Activated CD4-positive, alpha-beta T cell treated with anti-CD3 and anti-CD28 coated beads for 4 hours (primary cell): Measurements from ENCODE around the gene PTMA.
A peak's percentile ranks its signal among the peaks of the same experiment; 100 is the strongest.
"Not testable (repeated sequence)": the region's sequence is repeated elsewhere in the genome, so short reads cannot be mapped to it uniquely, and the experiment has no call there.

ENCODE experiments used
- DNase-seq, 2 donors: peaks; one replicate each; pipeline ENCODE4 v3.0.0-alpha.2; 2020

The PTMA gene, protein sequence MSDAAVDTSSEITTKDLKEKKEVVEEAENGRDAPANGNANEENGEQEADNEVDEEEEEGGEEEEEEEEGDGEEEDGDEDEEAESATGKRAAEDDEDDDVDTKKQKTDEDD

DNA sequence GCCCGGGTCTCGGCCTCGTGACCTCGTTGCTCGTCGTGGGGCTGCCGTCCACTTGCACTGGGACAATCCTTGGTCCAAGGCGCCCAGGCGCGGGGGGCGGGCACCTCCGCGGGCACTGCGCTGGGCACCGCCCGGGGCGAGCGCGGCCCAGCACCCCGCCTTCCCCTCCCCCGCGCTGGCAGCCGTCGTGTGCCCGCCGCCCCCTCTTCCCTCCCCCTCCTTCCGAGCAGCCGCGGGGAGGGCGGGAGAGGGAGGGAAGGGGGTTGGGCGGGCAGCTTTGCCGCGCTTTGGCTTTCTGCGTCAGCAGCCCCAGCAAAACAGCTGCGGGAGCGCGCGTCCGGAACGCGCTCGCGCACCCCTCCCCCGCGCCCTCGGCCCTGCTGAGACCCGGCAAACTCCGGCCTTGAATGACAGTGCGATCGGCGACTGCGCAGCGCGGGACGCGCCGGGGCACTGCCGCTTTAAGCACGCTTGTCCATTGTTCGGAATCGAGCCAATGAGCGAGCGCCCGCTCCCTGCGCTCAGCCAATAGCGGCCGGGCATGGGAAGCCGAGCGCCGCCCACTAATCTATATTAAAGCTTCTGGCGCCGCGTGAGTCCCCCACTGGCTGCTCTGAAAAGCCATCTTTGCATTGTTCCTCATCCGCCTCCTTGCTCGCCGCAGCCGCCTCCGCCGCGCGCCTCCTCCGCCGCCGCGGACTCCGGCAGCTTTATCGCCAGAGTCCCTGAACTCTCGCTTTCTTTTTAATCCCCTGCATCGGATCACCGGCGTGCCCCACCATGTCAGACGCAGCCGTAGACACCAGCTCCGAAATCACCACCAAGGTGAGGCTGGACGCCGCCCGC lies at the start of gene PTMA:
PTMA (plus strand) TSS at position 599 of the 846 bp plus-strand sequence; CDS start at position 781, 182 bp downstream.
- DNase-seq, result peak; percentile 99

DNA sequence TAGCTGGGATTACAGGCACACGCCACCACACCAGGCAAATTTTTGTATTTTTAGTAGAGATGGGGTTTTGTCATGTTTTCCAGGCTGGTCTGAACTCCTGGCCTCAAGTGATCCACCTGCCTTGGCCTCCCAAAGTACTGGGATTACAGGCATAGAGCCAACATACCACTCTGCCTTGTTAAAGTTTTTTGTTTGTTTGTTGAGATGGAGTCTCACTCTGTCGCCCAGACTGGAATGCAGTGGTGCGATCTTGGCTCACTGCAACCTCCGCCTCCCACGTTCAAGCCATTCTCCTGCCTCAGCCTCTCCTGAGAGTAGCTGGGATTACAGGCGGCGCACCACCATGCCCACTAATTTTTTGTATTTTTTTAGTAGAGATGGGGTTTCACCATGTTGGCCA lies 48.3 kb upstream of the PTMA start:
- not testable (repeated sequence) for DNase-seq

DNA sequence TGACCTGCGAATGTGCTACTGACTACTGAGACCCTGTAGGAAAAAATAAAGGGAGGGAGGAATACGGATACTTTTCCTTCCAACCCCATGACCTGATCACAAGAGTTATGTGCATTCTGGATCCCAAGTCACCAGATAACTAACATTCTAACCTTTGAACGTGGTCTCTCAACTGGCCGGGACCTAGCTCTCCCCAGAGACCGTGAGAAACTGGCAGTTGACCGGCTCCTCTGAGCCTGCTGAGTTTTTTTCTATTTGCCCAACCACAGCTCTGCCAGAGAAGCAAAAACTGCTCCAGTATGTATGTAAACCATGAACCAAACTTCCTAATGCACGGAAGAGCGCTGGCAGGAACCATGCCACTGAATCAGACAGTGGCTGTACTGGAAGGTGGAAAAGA lies 47.5 kb upstream of the PTMA start:
- DNase-seq, result no peak

DNA sequence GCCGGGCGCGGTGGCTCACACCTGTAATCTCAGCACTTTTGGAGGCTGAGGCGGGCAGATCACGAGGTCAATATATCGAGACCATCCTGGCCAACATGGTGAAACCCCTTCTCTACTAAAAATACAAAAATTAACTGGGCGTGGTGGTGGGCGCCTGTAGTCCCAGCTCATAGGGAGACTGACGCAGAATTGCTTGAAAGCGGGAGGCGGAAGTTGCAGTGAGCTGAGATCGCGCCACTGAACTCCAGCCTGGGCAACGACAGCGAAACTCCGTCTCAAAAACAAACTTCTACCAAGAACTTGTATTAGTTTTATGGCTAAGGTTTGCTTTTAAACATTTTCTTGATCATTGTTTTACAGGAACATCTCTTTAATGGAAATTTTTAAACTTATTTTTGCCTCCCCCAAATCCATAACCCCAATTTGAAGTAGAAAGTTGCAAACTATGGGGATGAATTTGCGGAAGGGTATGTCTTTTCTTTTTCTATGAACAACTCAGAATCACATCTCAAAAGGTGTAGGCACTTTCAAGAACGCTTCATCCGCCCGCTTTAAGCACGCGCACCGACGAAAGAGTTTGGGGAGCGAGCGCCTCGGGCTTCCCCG lies 46.8 kb upstream of the PTMA start:
- DNase-seq, result no peak

DNA sequence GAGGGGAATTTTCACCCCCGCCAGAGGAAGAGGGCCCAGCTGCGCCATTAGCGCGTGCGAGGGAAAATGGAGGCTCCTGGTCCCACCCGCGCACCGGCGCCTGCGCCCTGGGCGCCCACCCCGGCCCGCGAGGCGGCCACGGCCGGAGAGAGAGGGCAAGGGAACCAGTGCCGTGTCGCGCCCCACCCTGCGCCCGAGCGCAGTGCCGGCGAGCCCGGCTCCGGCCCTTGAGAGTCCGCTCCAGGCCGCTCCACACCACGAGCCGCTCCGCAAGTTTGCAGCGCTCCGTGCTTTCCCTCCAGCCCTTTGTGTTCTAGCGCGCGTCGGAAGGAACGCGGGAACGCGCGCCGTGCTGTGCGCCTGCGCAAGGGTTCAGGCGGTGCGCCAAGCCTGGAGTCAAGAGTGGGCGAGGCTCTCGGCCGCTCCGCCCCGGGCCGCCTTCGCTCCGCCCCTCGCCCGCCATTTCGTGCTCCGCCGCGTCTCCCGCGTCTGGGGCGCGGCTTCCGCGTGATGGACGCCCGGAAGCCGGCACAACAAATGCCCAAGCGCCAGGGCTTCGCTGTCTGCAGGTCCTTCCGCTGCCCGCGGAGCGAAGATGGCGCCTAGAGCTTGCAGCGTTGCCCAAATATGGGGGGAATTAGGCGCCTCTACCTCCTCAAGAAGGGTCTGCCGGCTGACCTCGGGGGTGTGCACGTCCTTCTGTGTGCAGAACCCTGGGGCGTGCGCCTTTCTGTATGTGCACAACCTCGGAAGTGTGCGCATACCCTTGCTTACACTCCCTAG lies 46.1 kb upstream of the PTMA start:
- peak; percentile 94 for DNase-seq

DNA sequence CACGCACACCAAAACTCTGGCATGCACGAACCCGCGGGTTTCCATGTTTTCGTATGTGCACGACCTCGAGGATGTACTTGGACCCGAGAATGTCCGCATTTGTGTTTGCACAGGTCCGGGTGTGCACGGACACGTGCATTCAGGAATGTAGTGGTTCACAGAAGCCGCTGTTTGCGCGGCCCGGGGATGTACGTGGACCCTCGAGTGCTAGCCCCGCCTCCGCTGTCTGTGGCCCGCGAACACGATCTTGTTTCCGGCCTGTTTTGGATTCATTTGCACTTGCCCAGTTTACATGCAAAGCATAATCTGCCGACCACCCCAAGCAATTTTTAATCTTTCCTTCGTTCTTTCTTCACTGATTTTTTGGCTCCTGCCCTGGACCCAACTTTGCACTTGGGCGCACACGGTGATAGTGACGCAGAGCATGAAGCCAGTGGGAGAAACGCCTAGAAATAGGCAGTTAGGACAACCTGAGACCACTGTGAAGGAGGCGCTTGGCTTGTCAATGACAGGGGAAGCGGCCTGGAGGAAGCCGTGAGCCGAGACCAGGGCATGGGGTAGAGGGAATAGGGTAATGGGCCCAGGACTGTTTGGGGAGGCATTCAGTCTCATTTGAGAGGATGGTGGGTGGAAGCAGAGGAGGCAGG lies 45.4 kb upstream of the PTMA start:
- DNase-seq, result no peak

DNA sequence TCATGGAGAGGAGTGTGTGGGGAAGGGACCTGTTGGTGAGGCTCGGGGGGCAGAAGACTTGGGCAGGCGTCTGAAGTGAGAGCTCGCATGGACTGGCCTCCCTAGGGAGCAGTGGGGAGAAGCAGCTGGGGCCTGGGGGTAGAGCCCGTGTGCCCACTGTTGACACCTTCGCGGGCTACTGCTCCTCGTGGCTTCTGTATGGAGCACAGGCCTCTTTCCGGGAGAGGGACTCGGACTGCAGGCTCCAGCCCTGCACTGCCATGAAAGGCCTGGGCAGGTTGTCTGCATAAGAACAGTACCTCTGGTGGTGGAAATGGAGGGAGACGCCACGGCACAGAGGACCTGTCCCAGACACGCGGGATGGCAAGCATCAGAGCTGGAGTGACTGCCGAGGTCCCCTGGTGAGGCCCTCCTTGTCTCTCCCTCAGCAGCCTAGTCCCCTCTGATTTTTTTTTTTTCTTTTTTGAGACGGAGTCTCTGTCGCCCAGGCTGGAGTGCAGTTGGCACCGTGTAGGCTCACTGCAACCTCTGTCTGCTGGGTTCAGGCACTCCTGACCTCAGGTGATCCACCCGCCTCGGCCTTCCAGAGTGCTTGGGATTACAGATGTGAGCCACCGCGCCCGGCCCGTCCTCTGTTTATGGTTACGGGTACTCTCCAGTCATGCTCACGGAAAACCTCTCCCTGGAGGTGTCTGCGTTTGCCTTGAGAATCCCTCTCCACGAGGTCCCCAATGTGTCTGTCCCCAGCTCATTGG lies 44.7 kb upstream of the PTMA start:
- DNase-seq, result no peak

DNA sequence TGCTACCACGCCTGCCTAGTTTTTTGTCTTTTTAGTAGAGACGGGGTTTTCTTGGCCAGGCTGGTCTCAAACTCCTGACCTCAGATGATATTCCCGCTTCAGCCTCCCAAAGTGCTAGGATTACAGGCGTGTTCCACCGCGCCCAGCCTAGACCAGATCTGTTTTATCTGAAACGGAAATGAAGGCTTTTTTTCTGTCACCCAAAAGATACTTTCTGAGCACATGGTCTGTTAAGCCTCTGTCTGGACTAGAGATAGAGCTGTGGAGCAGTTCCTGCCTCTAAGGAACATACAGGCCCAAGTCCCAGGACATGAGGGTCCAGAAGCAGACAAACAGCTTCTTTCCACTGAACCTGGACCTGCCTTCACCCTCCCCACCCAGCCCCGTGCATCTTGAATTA lies 43.6 kb upstream of the PTMA start:
- no peak for DNase-seq

DNA sequence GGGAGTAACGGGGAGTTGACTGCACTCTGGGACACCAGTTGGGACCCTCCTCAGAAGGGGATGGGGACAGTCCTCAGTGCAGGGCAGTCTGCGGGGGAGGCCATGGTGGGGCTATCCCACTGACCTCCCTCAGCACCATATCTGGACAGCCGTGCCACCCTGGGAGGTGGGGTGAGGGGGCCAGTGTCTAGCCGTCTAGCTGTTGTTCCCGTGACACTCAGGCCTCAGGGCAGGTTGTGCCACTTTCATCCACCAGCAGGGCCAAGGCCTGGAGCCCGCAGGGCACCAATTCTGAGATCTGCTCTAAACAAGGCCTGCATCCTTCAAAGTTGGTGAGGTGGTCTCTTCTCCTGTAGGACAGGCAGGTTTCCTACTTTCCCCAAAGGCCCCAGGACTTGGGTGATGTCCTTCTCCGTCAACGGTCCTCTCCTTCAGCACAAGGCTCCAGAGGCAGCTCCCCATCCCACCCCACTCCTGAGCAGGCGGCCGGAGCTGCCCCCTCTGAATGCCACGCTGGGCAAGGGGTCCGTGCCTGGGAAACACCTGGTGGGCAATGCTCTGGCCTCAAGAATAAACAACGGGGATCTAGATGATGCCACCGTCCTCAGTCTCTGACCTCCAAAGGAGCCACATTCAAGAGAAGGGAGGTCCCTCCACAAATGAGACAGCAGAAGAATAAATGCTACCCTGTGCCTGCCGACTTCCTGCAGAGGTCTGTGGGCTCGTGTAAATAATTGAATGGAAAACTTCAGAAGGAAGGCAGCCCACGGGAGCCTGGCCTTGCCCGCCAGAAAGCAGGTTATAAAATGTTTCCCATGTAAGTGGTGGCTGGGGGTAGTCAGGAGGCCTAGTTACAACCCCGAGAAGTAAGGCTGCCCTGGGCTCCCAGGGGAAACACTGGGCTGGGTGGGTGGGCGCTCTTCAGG lies 42.8 kb upstream of the PTMA start:
- no peak for DNase-seq

DNA sequence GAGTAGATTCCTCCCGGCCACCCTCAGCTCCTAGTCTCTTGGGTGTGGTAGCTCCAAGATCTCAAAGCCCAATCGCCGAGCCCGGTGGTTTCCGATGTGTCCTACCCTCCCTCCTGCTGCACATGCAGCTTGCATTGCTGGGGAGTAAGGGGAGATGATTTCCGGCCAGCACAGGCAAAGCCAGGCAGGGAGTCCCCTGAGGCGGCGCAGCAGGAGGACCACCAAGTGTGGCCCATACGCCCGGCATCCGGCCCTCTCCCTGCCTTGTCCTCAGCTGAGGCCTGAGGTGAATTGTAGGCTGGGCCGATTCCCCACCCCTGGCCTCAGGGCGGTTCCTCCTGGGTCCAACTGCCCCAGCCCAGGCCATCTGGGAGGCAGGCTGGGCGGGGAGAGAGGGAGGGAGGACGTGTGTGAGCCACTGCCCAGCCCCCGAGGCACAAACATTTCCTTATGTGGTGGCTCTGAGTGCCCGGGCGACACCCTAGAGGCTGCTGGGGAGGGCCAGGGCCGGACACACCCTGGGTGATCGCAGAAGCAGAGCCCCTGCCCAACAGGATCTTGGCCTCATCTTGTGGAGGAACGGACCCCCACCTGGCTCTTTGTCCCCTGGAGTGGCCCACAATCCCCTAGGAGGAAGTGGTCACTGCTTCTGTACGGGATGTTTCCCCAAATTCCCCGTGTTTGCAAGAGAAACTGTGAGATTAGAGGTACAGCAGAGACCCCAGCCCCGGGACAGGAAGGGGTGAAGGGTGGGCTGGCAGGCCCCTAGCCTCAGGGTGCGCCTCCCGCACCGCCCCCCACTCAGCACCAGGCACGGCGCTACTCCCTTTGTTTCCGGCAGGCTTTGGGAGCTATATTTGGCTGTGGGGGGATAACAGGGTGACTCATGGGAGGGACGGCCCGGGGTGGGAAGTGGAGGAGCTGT lies 41.9 kb upstream of the PTMA start:
- DNase-seq, result no peak

DNA sequence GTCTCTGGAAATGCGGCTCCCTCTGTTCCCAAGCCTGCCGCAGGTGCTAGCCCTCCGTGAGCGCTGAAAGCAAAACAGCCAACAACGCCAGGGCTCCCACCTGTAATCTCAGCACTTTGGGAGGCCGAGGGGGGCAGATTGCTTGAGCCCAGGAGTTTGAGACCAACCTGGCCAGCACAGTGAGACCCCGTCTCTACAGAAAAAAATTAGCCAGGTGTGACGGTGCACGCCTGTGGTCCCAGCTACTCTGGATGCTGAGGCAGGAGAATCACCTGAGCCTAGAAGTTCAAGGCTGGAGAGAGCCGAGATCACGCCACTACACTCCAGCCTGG lies 41.3 kb upstream of the PTMA start:
- no peak for DNase-seq

DNA sequence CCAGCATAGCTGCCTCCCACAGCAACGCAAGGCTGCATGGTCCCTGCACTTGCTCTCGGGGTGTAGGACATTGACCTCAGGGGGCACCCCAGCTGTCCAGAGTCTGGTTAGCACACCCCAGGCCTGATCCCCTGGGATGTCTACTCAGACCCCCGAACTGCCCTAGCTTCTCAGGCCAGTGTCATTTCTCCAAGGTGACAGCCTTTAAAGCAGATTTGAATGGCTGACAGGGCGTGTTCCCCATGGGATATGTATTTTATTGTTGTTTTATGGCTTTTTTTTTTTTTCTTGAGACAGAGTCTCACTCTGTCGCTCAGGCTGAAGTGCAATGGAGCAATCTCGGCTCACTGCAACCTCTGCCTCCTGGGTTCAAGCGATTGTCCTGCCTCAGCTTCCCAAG lies 40.8 kb upstream of the PTMA start:
- DNase-seq, result no peak

DNA sequence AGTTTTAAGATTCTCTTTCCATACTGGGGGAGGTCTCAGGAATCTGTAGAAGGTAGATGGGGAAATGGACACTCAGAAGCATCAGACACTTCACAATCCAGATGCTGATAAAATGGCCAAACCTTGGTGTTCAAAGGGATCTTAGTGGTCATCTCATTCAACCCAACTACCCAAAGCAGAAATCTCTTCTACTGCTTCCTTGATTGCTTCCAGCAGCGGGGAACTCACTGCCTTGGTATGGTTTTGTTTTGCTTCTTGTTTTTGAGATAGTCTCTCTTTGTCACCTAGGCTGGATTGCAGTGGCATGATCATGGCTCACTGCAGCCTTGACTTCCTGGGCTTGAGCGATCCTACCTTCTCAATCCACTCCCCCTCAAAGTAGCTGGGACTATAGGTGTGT lies 39.3 kb upstream of the PTMA start:
- no peak for DNase-seq

DNA sequence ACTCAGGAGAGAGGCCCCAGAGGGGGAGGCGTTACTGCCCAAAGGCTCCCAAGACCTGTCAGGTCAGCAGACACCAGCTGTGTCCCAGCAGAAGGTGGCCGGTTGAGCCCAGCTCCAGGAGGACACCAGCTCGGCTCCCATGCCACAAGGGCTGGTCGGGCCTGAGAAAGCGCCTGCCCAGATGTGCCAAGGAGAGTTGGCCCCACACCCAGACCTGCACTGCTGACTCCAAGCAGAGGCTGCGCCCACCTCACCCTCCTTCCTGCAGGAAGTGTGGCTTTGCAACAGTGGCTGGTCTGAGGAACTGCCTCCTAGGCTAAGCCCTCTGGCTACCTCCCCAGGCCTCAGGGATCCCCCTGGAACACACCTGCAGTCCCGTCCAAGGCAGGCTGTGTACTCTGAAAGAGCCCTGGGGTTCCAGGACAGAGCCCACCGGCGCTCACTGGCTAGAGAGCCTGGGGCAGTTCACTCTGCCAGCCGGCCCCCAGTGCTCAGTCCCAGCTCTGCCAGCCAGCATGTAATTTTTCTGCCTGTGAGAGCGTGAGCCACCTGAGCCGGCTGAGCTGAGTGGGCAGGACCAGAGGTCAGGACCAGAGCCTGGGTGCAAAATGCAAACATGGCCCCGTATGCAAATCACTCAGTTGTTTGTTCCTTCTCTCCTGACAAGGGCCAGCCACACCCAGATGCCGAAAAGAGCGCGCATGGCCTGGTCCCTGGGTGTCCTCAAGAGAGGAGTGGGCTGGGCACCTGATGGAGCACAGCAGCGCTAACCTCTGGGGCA lies 36.9 kb upstream of the PTMA start:
- no peak for DNase-seq

DNA sequence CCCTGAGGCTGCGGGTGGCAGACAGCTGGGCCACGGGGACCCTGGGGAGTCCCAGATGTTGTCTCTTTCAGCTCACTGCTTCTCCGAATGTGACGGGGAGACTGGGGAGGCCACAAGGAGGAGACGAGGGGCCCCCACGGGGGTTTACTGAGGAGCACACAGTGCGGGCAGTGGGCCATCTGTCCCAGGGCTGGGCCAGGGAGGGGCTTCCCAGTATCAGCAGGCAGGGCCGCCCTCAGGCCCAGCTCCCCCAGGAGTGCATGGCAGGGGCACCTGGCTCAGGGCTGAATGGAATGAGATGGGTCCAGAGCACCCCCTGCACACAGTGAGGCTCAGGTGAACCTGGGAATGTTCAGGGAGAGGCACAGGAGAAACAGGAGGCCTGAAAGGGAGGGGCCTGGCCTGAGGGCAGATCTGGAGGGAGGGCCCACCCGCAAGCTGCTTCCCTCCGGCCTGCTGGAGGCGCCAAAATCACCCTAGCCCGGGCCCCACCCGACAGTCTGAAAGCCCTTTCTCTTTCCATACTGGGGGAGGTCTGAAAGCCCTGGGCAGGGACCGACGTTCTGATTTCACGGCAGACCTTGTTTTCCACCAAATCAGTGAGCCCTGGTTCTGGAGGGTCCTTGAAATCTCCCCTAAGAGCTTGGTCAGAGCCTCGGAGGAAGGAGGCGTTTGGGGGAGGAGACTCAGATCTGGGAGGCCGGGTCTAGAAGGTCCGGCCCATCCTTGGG lies 35.5 kb upstream of the PTMA start:
- no peak for DNase-seq

DNA sequence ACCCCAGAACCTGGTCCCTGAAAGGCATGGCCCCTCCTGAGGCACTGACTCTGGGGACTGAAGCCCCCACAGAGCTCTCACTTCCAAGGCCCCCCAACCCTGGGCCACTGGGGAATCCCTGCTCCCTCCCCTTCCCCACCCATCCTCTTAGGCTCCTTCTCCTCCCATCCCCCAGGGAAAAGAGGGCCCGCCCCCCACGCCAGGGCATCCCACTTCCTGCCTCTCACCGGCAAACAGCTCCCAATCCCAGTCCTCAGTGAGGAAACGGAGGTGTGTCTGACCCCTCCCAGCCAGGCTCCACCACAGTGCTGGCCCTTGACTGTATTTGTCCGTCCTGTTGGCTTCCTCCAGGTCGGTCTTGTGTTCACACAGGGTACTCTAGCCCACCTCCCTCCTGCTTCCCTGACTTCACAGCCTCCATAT lies 35.0 kb upstream of the PTMA start:
- DNase-seq, result no peak

DNA sequence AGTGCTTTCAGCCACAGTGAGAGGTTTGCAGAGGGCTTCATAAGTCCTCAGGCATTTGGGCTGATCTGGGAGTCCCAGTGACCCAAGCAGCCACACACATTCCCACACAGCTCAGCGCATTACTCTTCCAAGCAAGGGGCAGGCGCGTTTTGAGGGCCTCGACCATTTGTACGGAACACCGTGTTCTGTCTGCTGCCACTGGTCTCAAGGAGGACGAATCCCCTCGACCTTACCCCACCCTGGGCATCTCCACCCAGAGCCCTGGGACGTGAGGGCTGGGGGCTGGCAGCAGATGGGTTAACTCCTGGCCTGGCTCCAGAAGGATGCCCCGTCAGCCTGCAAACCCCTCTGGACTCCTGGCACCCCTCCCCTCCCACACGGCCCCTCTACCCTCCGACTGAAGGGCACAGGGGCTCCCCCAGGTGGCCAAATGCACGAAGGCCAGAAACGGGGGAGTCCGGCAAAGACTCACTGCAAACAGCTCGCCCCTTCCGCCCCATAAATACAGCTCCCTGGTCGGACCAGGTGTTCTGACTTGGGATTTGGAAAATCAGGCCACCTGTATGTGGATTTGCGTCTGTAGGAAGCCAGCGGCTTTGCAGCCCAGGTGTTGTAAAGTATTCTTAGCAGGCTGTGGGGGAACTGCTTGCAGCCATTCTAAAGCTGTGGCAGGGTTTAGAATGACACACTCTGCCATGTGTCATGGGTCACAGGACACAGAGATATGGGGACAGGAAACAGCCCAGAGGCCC lies 33.6 kb upstream of the PTMA start:
- DNase-seq, result peak; percentile 56

DNA sequence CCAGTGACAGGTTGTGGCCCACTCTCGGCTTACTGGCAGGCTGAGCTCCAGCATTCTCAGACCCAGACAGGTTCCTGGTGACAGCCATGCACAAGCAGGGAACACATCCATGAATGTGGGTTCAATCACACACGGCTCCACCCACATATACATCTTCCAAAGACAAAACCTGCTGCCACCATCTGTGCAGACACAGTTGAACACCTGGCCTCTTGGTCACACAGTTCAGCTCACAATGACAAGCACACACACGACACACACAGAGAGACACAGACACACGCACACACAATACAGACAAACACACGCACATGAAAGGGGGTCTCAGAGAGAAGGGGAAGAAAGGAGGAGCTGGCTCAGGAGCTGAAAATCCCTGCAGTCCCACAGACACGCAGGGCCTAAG lies 32.1 kb upstream of the PTMA start:
- DNase-seq, result no peak
